Measurements from ENCODE around the gene ABHD3. TPM values are rescaled to one million over a fixed set of nuclear protein-coding genes. Genes with fewer than 3 reads are reported as not detected.
A peak's percentile ranks its signal among the peaks of the same experiment; 100 is the strongest.

ABHD3 gene, protein sequence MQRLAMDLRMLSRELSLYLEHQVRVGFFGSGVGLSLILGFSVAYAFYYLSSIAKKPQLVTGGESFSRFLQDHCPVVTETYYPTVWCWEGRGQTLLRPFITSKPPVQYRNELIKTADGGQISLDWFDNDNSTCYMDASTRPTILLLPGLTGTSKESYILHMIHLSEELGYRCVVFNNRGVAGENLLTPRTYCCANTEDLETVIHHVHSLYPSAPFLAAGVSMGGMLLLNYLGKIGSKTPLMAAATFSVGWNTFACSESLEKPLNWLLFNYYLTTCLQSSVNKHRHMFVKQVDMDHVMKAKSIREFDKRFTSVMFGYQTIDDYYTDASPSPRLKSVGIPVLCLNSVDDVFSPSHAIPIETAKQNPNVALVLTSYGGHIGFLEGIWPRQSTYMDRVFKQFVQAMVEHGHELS
- total RNA-seq (10 to 100 TPM in 1 of 6 donors, 1 to 10 TPM in 5; 6.0 to 14.4 (median 6.6) TPM), polyA plus RNA-seq (10 to 100 TPM; 12.8 to 20.9 TPM)

DNA sequence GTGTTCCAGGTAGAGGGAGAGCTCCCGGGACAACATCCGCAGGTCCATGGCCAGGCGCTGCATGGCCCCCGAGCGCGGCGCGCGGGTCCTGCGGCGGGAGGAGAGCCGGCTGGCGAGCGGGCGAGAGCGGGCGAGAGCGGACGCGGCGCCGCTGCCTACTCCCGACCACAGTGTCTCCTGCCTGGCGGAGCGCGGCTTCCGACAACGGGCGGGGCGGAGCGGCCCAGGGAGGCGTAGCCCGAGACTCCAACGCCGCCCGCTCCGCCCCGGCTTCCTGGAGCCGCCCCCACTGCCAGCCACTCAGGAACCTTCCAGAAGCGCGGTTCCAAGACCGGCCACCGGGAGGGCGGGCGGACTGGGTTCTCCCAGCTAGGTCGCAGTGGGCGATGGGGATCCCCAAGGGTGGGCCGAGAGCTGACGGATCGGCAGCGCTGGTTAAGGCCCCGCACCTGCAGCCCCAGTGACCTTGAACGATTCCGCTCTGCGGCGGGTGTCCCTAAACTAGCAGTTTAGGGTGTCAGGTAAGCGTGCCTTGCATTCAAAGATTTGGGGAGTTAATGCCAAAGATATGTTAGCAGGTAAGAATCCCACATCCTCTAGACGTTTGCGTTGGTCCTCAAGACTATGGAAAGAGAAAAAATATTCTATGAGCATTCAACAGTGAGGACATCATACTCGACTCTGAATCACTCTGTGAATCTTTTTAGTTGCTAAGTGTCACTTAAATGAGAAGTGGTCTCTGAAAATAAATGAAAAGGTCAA, at the start of gene ABHD3:
Gene ABHD3 (minus strand): TSS at position 172 of the 762 bp plus-strand sequence. CDS start 109 bp downstream, at position 63.
- Histone ChIP-seq H3K36me3 (no peaks in the 10 kb centered on the region), H3K4me3 (peak within 1 kb of the TSS; percentile 50 to 85 (median 80)), H3K27ac (peak within 1 kb of the TSS; percentile 86 to 94 (median 93)), H3K4me1 (peaks cover 0 to 4% (median 0%) of the 10 kb centered on the region in 3 donors), H3K27me3 (no peaks in the 10 kb centered on the region), H3K9me3 (no peaks in the 10 kb centered on the region)
- DNase-seq (peak; percentile 92 to 97 (median 94)), FAIRE-seq (no peak), ATAC-seq (peak; percentile 96 to 99 (median 98))
- 1% methylated on average over 53 to 60 of the region's 60 CpGs for WGBS, 2 donors
- TF ChIP-seq, protein P1, sequence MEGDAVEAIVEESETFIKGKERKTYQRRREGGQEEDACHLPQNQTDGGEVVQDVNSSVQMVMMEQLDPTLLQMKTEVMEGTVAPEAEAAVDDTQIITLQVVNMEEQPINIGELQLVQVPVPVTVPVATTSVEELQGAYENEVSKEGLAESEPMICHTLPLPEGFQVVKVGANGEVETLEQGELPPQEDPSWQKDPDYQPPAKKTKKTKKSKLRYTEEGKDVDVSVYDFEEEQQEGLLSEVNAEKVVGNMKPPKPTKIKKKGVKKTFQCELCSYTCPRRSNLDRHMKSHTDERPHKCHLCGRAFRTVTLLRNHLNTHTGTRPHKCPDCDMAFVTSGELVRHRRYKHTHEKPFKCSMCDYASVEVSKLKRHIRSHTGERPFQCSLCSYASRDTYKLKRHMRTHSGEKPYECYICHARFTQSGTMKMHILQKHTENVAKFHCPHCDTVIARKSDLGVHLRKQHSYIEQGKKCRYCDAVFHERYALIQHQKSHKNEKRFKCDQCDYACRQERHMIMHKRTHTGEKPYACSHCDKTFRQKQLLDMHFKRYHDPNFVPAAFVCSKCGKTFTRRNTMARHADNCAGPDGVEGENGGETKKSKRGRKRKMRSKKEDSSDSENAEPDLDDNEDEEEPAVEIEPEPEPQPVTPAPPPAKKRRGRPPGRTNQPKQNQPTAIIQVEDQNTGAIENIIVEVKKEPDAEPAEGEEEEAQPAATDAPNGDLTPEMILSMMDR (IDR thresholded peaks at IDR 0.05): peak; percentile 22 to 59 (median 36)
- intact Hi-C loops (cut with DNase I): no loop called here

DNA sequence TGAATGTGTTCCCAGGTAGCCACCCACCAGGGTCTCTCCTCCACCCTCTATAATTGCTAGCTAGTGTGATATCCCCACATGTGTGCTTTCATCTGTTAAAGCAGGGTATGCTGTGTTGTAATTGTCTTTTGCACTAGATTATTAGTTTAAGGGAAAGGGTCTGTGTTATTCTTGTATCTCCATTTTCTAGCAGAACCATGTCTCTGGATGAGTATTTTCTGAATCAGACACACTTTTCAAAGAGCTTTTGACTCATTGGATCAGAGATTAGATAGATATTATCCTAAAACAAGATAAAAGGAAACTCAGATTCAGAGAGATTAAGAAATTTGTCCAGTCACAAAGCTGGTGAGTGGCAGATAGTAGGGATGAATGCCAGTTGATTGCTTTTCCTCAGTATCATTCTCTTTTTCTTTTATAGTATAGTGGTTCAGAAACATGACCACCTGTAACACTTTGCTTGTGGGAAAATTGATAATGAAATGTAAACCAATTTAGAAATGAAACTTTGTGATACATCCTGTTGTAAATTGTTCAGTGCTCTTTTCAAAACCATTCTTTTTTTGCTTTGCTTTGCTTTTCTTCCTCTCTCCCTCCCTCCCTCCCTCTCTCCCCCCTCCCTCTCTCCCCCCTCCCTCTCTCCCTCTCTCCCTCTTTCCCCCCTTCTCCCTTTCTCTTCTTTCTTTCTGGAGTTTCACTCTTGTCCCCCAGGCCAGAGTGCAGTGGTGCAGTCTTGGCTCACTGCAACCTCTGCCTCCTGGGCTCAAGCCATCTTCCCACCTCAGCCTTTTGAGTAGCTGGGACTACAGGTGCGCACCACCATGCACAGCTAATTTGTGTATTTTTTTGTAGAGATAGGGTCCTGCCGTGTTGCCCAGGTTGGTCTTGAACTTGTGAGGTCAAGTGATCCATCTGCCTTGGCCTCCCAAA, 43.5 kb upstream of the ABHD3 start:
- Histone ChIP-seq H3K27ac (no peak overlapping the region), H3K4me1 (peaks cover 0 to 14% (median 12%) of the 10 kb centered on the region in 3 donors), H3K4me3 (no peak overlapping the region), H3K36me3 (no peaks in the 10 kb centered on the region), H3K27me3 (no peaks in the 10 kb centered on the region), H3K9me3 (no peaks in the 10 kb centered on the region)
- no peak for FAIRE-seq
- WGBS, 2 donors: 80 to 92% methylated on average over 2 of the region's 2 CpGs
- ATAC-seq: no peak
- TF ChIP-seq, protein P1 (IDR thresholded peaks at IDR 0.05): no peak
- no peak for DNase-seq
- intact Hi-C loops (cut with DNase I): no loop called here

DNA sequence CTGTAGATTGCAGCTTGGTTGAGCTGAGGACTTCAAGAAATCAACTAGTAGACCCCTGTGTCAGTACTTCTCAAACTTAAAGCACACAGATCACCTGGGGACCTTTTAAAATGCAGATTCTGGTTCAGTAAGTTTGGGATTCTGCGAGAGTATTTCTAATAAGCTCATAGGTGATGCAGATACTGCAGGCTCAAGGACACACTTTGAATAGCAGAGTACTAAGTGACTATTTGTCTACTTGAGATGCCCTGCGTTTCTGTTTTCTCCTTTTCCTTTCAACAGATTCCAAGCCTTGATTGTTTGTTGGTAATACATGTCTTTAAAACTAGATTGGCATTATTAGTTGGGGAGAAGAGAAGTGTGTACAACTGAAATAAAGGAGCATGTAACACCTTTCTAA, 42.7 kb upstream of the ABHD3 start:
- ATAC-seq (no peak), FAIRE-seq (no peak), DNase-seq (no peak)
- TF ChIP-seq, protein P1 (IDR thresholded peaks at IDR 0.05): no peak
- intact Hi-C loops (cut with DNase I): no loop called here
- WGBS, 2 donors: 9 to 12% methylated on average over 2 of the region's 2 CpGs
- H3K36me3 ChIP-seq: no peaks in the 10 kb centered on the region
- H3K27ac ChIP-seq: no peak overlapping the region
- H3K27me3 ChIP-seq: no peaks in the 10 kb centered on the region
- H3K9me3 ChIP-seq: no peaks in the 10 kb centered on the region
- H3K4me1 ChIP-seq: peaks cover 6 to 14% (median 12%) of the 10 kb centered on the region in 3 donors
- H3K4me3 ChIP-seq: no peak overlapping the region

DNA sequence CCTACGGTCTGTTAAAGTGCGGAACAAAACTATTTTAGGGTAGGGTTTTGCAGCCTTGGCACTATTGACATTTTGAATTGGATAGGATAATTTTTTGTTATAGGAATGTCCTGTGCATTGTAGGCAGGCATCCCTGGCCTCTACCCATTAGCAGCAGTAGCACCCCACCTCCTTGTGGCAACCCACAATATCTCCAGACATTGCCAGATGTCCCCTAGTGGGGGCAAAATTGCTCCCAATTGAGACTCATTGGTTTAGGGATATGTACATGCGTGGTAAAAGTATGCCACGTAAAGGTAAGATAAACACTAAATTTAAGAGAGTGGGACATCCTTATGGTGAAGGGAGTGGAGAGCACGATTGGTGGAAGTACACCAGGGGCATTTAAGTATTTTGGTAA, 40.7 kb upstream of the ABHD3 start:
- intact Hi-C loops (cut with DNase I): no loop called here
- TF ChIP-seq, protein P1 (IDR thresholded peaks at IDR 0.05): no peak
- H3K27me3 ChIP-seq: no peaks in the 10 kb centered on the region
- no peak overlapping the region for H3K4me3 ChIP-seq
- no peak for ATAC-seq
- H3K4me1 ChIP-seq: peaks cover 6 to 14% (median 10%) of the 10 kb centered on the region in 3 donors
- no peaks in the 10 kb centered on the region for H3K9me3 ChIP-seq
- WGBS, 2 donors: 86 to 95% methylated on average over 5 of the region's 5 CpGs
- no peak for FAIRE-seq
- no peak overlapping the region for H3K27ac ChIP-seq
- no peaks in the 10 kb centered on the region for H3K36me3 ChIP-seq
- DNase-seq: no peak
